H1 (cell line): ENCODE results near the gene CAMKMT. TPM values are rescaled to one million over a fixed set of nuclear protein-coding genes. Genes with fewer than 3 reads are reported as not detected.

Experiments
- ATF2 ChIP-seq: IDR thresholded peaks from 2 replicates; pipeline ENCODE4 v1.6.1; 2012; ENCODE audit warnings: low read length, inconsistent platforms
- BACH1 ChIP-seq: IDR thresholded peaks from 2 replicates; pipeline ENCODE4 v1.6.1; 2012; ENCODE audit warnings: low read length, improper control_type of control experiment
- CBX8 ChIP-seq: fragments of 300-800, 300-1000 bp; sonication (generic); IDR thresholded peaks from 2 replicates; pipeline ENCODE4 v1.7.1; 2016; ENCODE audit warnings: low read depth, low read length, borderline replicate concordance
- CEBPB ChIP-seq: IDR thresholded peaks from 2 replicates; pipeline ENCODE4 v1.6.1; 2012; ENCODE audit warnings: low read depth, low read length
- CHD7 ChIP-seq: fragments of 300-600 bp; sonication (generic); IDR thresholded peaks from 2 replicates; pipeline ENCODE4 v1.7.1; 2012; ENCODE audit warnings: low read length, moderate library complexity, mild to moderate bottlenecking, inconsistent platforms; ENCODE audit not compliant: insufficient replicate concordance
- FOSL1 ChIP-seq: IDR thresholded peaks from 2 replicates; pipeline ENCODE4 v1.6.1; 2011; ENCODE audit warnings: mild to moderate bottlenecking, low read depth, low read length, moderate library complexity; ENCODE audit not compliant: insufficient read depth
- KDM4A ChIP-seq: IDR thresholded peaks from one replicate; pipeline ENCODE4 v1.7.1; 2012; ENCODE audit warnings: low read depth, mild to moderate bottlenecking, moderate library complexity, low read length, inconsistent platforms; ENCODE audit not compliant: severe bottlenecking
- RFX5 ChIP-seq: IDR thresholded peaks from 2 replicates; pipeline ENCODE4 v1.6.1; 2011; ENCODE audit warnings: low read depth, low read length, improper control_type of control experiment, borderline replicate concordance
- RXRA ChIP-seq: IDR thresholded peaks from 2 replicates; pipeline ENCODE4 v1.6.1; 2011; ENCODE audit warnings: low read depth, mild to moderate bottlenecking, low read length, moderate library complexity; ENCODE audit not compliant: insufficient read depth
- SIX5 ChIP-seq: IDR thresholded peaks from 2 replicates; pipeline ENCODE4 v1.6.1; 2011; ENCODE audit warnings: mild to moderate bottlenecking, low read depth, low read length
- ZNF274 ChIP-seq: IDR thresholded peaks from 2 replicates; pipeline ENCODE4 v1.7.0; 2012; ENCODE audit warnings: low read length, borderline replicate concordance; ENCODE audit errors: extremely low read depth
- polyA plus RNA-seq, 7 experiments: library from polyadenylated mRNA; depleted of rRNA in 3 of 7; stranded (reverse) in 5 of 7; unstranded in 2 of 7; fragments of >200 nt in 5 of 7; fragments of 200-250 nt in 2 of 7; gene quantifications; 1 replicate in 5 of 7; 2 replicates in 1 of 7; 4 replicates in 1 of 7; pipeline versions ENCODE4 v1.2.1 to v1.2.3, GENCODE V29; 2011 to 2013; ENCODE audit warnings: missing spikeins in 2 of 7, mixed read lengths in 2 of 7
- total RNA-seq: library from RNA; stranded (reverse); fragmentation: NEBNext Ultra II Directional; extraction: Animal tissue kit (Norgen Biotek cat#: 25700); gene quantifications from 2 replicates; pipeline ENCODE4 v1.2.1, GENCODE V29; 2021

The CAMKMT gene
- total and polyA plus RNA-seq, 2 of the 8 experiments (the other 6 are each of a cell fraction or from before 2014, with no cell fraction given): 14.7 to 22.4 TPM

GRCh38 chr2:44377486-44377885, 15.7 kb downstream of the CAMKMT start (continued):
- no peak for TF ChIP-seq CHD7
- TF ChIP-seq KDM4A: no peak
- no peak for TF ChIP-seq ATF2
- TF ChIP-seq CEBPB: no peak
- TF ChIP-seq CBX8: no peak
- TF ChIP-seq RXRA: no peak
- TF ChIP-seq ZNF274: no peak
- TF ChIP-seq FOSL1: no peak
- TF ChIP-seq RFX5: no peak
- TF ChIP-seq SIX5: no peak
- TF ChIP-seq BACH1: no peak
